Measurements from ENCODE around the gene MRNIP.

The MRNIP gene

GRCh38 chr5:179887095-179887494 lies 28.5 kb upstream of the MRNIP start:
- Histone ChIP-seq H3K27ac (ENCODE audit: insufficient read depth in 1 of 2, low read depth in 1 of 2, low read length in 2 of 2, poor library complexity in 1 of 2, severe bottlenecking in 2 of 2) (no peak overlapping the region), H3K4me3 (ENCODE audit: control insufficient read depth in 1 of 7, extremely low read depth in 1 of 7, insufficient read depth in 4 of 7, low read depth in 2 of 7, low read length in 6 of 7) (no peak overlapping the region), H3K36me3 (ENCODE audit: control insufficient read depth in 4 of 4, insufficient read depth in 4 of 4, low read length in 3 of 4) (peaks cover 24 to 97% (median 71%) of the 10 kb centered on the region in 4 experiments), H3K4me1 (ENCODE audit: control extremely low read depth in 1 of 4, control insufficient read depth in 4 of 4, insufficient read depth in 4 of 4, low read length in 3 of 4) (no peaks in the 10 kb centered on the region), H3K9me3 (ENCODE audit: control extremely low read depth in 1 of 5, control insufficient read depth in 4 of 5, insufficient read depth in 2 of 5, low read depth in 1 of 5, low read length in 4 of 5) (peaks cover 5 to 28% (median 24%) of the 10 kb centered on the region in 5 experiments), H3K27me3 (replicated peaks in 2 of 5; ENCODE audit: control insufficient read depth in 4 of 5, insufficient read depth in 5 of 5, low read length in 4 of 5) (no peaks in the 10 kb centered on the region)
- POLR2A ChIA-PET, result no interaction called here
- CTCF ChIA-PET, result no interaction called here
- no peak for DNase-seq
- 96% methylated on average over 11 of the region's 11 CpGs for WGBS (ENCODE audit: insufficient coverage)

DNA sequence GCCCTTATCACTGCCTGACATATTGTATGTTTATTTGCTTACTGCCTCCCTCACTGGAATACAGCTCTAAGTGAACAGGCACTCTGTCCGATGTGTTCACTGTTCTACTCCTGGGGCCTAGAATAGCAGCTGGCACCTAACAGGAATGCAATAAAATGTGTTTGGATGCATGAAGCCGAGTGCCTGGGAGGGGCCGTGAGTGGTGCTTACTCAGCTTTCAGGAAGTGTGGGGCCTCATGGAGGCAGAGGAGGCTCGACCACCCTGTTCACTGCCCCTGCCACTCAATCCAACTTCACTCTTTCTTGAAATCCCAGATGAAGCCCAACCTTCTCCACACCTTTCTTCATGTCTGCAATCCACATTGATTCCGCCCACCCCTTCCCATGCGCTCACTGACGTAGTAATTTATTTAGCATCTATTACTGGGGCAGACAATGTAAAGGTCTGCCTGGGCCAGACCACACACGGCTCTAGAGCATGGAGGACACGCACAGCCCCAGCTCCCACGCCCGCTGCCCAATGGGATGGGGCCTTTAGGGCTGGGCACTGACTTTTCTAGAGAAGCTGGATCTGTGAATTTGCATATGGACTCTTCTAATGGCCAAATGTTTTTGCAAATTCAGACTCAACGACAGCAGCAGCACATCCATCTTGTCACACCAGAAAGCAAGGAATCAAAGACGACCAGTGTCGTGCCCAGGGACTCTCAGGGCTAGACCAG lies 27.7 kb upstream of the MRNIP start:
- DNase-seq, result no peak
- Histone ChIP-seq H3K9me3 (ENCODE audit: control extremely low read depth in 1 of 5, control insufficient read depth in 4 of 5, insufficient read depth in 2 of 5, low read depth in 1 of 5, low read length in 4 of 5) (peaks cover 5 to 29% (median 24%) of the 10 kb centered on the region in 5 experiments), H3K4me1 (ENCODE audit: control extremely low read depth in 1 of 4, control insufficient read depth in 4 of 4, insufficient read depth in 4 of 4, low read length in 3 of 4) (no peaks in the 10 kb centered on the region), H3K27me3 (replicated peaks in 2 of 5; ENCODE audit: control insufficient read depth in 4 of 5, insufficient read depth in 5 of 5, low read length in 4 of 5) (no peaks in the 10 kb centered on the region), H3K4me3 (ENCODE audit: control insufficient read depth in 1 of 7, extremely low read depth in 1 of 7, insufficient read depth in 4 of 7, low read depth in 2 of 7, low read length in 6 of 7) (no peak overlapping the region), H3K27ac (ENCODE audit: insufficient read depth in 1 of 2, low read depth in 1 of 2, low read length in 2 of 2, poor library complexity in 1 of 2, severe bottlenecking in 2 of 2) (no peak overlapping the region), H3K36me3 (ENCODE audit: control insufficient read depth in 4 of 4, insufficient read depth in 4 of 4, low read length in 3 of 4) (peaks cover 24 to 92% (median 67%) of the 10 kb centered on the region in 4 experiments)
- WGBS (ENCODE audit: insufficient coverage), result 91% methylated on average over 8 of the region's 14 CpGs
- POLR2A ChIA-PET, result no interaction called here
- CTCF ChIA-PET, result no interaction called here

DNA sequence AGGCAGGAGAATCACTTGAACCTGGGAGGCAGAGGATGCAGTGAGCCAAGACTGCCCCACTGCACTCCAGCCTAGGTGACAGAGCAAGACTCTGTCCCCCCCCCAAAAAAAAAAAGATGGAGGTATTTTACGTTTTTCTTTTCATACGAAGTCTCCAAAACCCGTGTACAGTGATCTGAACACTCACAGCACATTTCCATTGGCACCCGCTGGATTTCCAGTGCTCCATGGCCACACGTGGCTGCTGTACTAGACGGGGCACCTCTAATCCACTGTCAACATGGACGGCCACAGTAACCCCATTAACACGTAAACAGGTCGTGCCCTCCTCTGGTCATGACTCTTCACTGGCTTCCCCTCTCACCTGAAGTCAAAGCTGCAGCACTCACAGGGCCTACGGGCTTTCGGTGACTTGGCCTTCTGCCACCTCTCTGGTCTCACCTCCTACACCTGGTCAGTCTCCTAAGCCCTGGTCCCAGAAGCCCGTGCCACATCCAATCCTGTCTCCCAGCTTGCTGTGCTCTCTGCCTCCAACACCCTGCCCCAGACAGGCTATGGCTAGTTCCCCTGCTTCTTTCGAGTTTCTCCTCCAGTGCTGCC lies 27.0 kb upstream of the MRNIP start:
- H3K4me1 ChIP-seq (ENCODE audit: control extremely low read depth in 1 of 4, control insufficient read depth in 4 of 4, insufficient read depth in 4 of 4, low read length in 3 of 4), result no peaks in the 10 kb centered on the region
- peaks cover 5 to 29% (median 24%) of the 10 kb centered on the region in 5 experiments for H3K9me3 ChIP-seq (ENCODE audit: control extremely low read depth in 1 of 5, control insufficient read depth in 4 of 5, insufficient read depth in 2 of 5, low read depth in 1 of 5, low read length in 4 of 5)
- POLR2A ChIA-PET, result no interaction called here
- H3K36me3 ChIP-seq (ENCODE audit: control insufficient read depth in 4 of 4, insufficient read depth in 4 of 4, low read length in 3 of 4), result peaks cover 19 to 91% (median 65%) of the 10 kb centered on the region in 4 experiments
- 98% methylated on average over 12 of the region's 13 CpGs for WGBS (ENCODE audit: insufficient coverage)
- no peaks in the 10 kb centered on the region for H3K27me3 ChIP-seq (replicated peaks in 2 of 5; ENCODE audit: control insufficient read depth in 4 of 5, insufficient read depth in 5 of 5, low read length in 4 of 5)
- CTCF ChIA-PET, result no interaction called here
- H3K27ac ChIP-seq (ENCODE audit: insufficient read depth in 1 of 2, low read depth in 1 of 2, low read length in 2 of 2, poor library complexity in 1 of 2, severe bottlenecking in 2 of 2), result no peak overlapping the region
- no peak overlapping the region for H3K4me3 ChIP-seq (ENCODE audit: control insufficient read depth in 1 of 7, extremely low read depth in 1 of 7, insufficient read depth in 4 of 7, low read depth in 2 of 7, low read length in 6 of 7)
- DNase-seq, result no peak

- ChIA-PET CTCF (interaction anchor here (2.1 kb wide), 1 partner anchor 14 kb away, joined by 4 read pairs; no protein-coding TSS in a partner anchor), POLR2A (no interaction called here)
- H3K4me3 ChIP-seq (ENCODE audit: control insufficient read depth in 1 of 7, extremely low read depth in 1 of 7, insufficient read depth in 4 of 7, low read depth in 2 of 7, low read length in 6 of 7), result no peak overlapping the region
- H3K4me1 ChIP-seq (ENCODE audit: control extremely low read depth in 1 of 4, control insufficient read depth in 4 of 4, insufficient read depth in 4 of 4, low read length in 3 of 4), result no peaks in the 10 kb centered on the region
- no peak for DNase-seq
- no peaks in the 10 kb centered on the region for H3K27me3 ChIP-seq (replicated peaks in 2 of 5; ENCODE audit: control insufficient read depth in 4 of 5, insufficient read depth in 5 of 5, low read length in 4 of 5)
- H3K27ac ChIP-seq (ENCODE audit: insufficient read depth in 1 of 2, low read depth in 1 of 2, low read length in 2 of 2, poor library complexity in 1 of 2, severe bottlenecking in 2 of 2), result no peak overlapping the region
- peaks cover 15 to 89% (median 68%) of the 10 kb centered on the region in 4 experiments for H3K36me3 ChIP-seq (ENCODE audit: control insufficient read depth in 4 of 4, insufficient read depth in 4 of 4, low read length in 3 of 4)
- H3K9me3 ChIP-seq (ENCODE audit: control extremely low read depth in 1 of 5, control insufficient read depth in 4 of 5, insufficient read depth in 2 of 5, low read depth in 1 of 5, low read length in 4 of 5), result peaks cover 5 to 29% (median 24%) of the 10 kb centered on the region in 5 experiments
- WGBS (ENCODE audit: insufficient coverage), result 100% methylated on average over 1 of the region's 3 CpGs
Measured at GRCh38 chr5:179883163-179883562, 24.5 kb upstream of the MRNIP start.

GRCh38 chr5:179882338-179882737 lies 23.7 kb upstream of the MRNIP start:
- peaks cover 15 to 88% (median 69%) of the 10 kb centered on the region in 4 experiments for H3K36me3 ChIP-seq (ENCODE audit: control insufficient read depth in 4 of 4, insufficient read depth in 4 of 4, low read length in 3 of 4)
- POLR2A ChIA-PET, result no interaction called here

GRCh38 chr5:179880848-179881590 lies 22.4 kb upstream of the MRNIP start:
- Histone ChIP-seq H3K9me3 (ENCODE audit: control extremely low read depth in 1 of 5, control insufficient read depth in 4 of 5, insufficient read depth in 2 of 5, low read depth in 1 of 5, low read length in 4 of 5) (peaks cover 5 to 29% (median 24%) of the 10 kb centered on the region in 5 experiments), H3K4me1 (ENCODE audit: control extremely low read depth in 1 of 4, control insufficient read depth in 4 of 4, insufficient read depth in 4 of 4, low read length in 3 of 4) (no peaks in the 10 kb centered on the region), H3K27me3 (replicated peaks in 2 of 5; ENCODE audit: control insufficient read depth in 4 of 5, insufficient read depth in 5 of 5, low read length in 4 of 5) (no peaks in the 10 kb centered on the region), H3K27ac (ENCODE audit: insufficient read depth in 1 of 2, low read depth in 1 of 2, low read length in 2 of 2, poor library complexity in 1 of 2, severe bottlenecking in 2 of 2) (no peak overlapping the region), H3K36me3 (ENCODE audit: control insufficient read depth in 4 of 4, insufficient read depth in 4 of 4, low read length in 3 of 4) (peaks cover 15 to 80% (median 64%) of the 10 kb centered on the region in 4 experiments), H3K4me3 (ENCODE audit: control insufficient read depth in 1 of 7, extremely low read depth in 1 of 7, insufficient read depth in 4 of 7, low read depth in 2 of 7, low read length in 6 of 7) (no peak overlapping the region)
- no peak for DNase-seq
- WGBS (ENCODE audit: insufficient coverage), result 92% methylated on average over 24 of the region's 25 CpGs
- POLR2A ChIA-PET, result no interaction called here
- CTCF ChIA-PET, result interaction anchor here (0.6 to 1.7 kb wide), 3 partner anchors 13 to 215 kb away, joined by 3 read pairs; no protein-coding TSS in a partner anchor

More at GRCh38 chr5:179882338-179882737, 23.7 kb upstream of the MRNIP start:
- Histone ChIP-seq H3K4me3 (ENCODE audit: control insufficient read depth in 1 of 7, extremely low read depth in 1 of 7, insufficient read depth in 4 of 7, low read depth in 2 of 7, low read length in 6 of 7) (no peak overlapping the region), H3K27ac (ENCODE audit: insufficient read depth in 1 of 2, low read depth in 1 of 2, low read length in 2 of 2, poor library complexity in 1 of 2, severe bottlenecking in 2 of 2) (no peak overlapping the region), H3K4me1 (ENCODE audit: control extremely low read depth in 1 of 4, control insufficient read depth in 4 of 4, insufficient read depth in 4 of 4, low read length in 3 of 4) (no peaks in the 10 kb centered on the region), H3K27me3 (replicated peaks in 2 of 5; ENCODE audit: control insufficient read depth in 4 of 5, insufficient read depth in 5 of 5, low read length in 4 of 5) (no peaks in the 10 kb centered on the region), H3K9me3 (ENCODE audit: control extremely low read depth in 1 of 5, control insufficient read depth in 4 of 5, insufficient read depth in 2 of 5, low read depth in 1 of 5, low read length in 4 of 5) (peaks cover 5 to 29% (median 24%) of the 10 kb centered on the region in 5 experiments)
- CTCF ChIA-PET, result interaction anchor here (1.1 to 2.1 kb wide), 2 partner anchors 11 to 13 kb away, joined by 3 to 4 read pairs; no protein-coding TSS in a partner anchor
- no peak for DNase-seq
- WGBS (ENCODE audit: insufficient coverage), result 91% methylated on average over 1 of the region's 4 CpGs
